Suprapubic skin (tissue), 4 donors: ENCODE measurements around the gene GNAI2. TPM values are rescaled to one million over a fixed set of nuclear protein-coding genes. Genes with fewer than 3 reads are reported as not detected.

Experiments used
- DNase-seq, 2 donors: peaks; one replicate each; pipeline ENCODE4 v3.0.0-alpha.2; 2019; ENCODE audit warnings: low spot score in 2 of 2
- H3K27ac ChIP-seq: fragments of 200-600 bp; sonication (generic); one replicate; pipeline ENCODE4 v1.5.1; 2019
- H3K27me3 ChIP-seq: fragments of 200-600 bp; sonication (generic); one replicate; pipeline ENCODE4 v1.5.1; 2019
- H3K36me3 ChIP-seq: fragments of 200-600 bp; sonication (generic); one replicate; pipeline ENCODE4 v1.5.1; 2019
- H3K4me1 ChIP-seq: fragments of 200-600 bp; sonication (generic); one replicate; pipeline ENCODE4 v1.5.1; 2019
- H3K4me3 ChIP-seq: fragments of 200-600 bp; sonication (generic); one replicate; pipeline ENCODE4 v1.5.1; 2019; ENCODE audit warnings: mild to moderate bottlenecking
- H3K9me3 ChIP-seq: fragments of 200-600 bp; sonication (generic); one replicate; pipeline ENCODE4 v1.5.1; 2019
- EP300 ChIP-seq: sonication (generic); formaldehyde crosslinking; IDR thresholded peaks from one replicate; pipeline ENCODE4 v1.6.1; 2017; ENCODE audit warnings: antibody characterized with exemption
- POLR2A ChIP-seq, 2 donors: fragments of 450-650 bp; IDR thresholded peaks; one replicate each; pipeline ENCODE4 v1.6.1; 2017; ENCODE audit warnings: antibody characterized with exemption in 2 of 2, mild to moderate bottlenecking in 2 of 2, moderate library complexity in 2 of 2
- POLR2AphosphoS5 ChIP-seq, 3 donors: sonication (generic); formaldehyde crosslinking; IDR thresholded peaks; one replicate each; pipeline ENCODE4 v1.6.1; 2017; ENCODE audit warnings: antibody characterized with exemption in 3 of 3
- WGBS: methylation state at CpG from one replicate; pipeline ENCODE4 v1.1.5; 2018; 5-methylcytosine and 5-hydroxymethylcytosine counted together
- total RNA-seq, 4 donors: library from RNA; depleted of rRNA; stranded (reverse); fragments of >200 nt; gene quantifications; one replicate each; pipeline ENCODE4 v1.1.0, GENCODE V29; 2016
- TF ChIP-seq, protein P1 (sequence below), 2 donors: fragments of 200-600 bp in 1 of 2; fragments of 450-650 bp in 1 of 2; sonication (generic) in 1 of 2; IDR thresholded peaks; one replicate each; pipeline ENCODE4 v1.5.1; 2016 to 2019; ENCODE audit warnings: antibody characterized with exemption in 2 of 2, mild to moderate bottlenecking in 1 of 2, moderate library complexity in 1 of 2

Gene GNAI2
- total RNA-seq, 4 donors from 2014 or later: 70.9 to 91.3 (median 76.7) TPM

DNA sequence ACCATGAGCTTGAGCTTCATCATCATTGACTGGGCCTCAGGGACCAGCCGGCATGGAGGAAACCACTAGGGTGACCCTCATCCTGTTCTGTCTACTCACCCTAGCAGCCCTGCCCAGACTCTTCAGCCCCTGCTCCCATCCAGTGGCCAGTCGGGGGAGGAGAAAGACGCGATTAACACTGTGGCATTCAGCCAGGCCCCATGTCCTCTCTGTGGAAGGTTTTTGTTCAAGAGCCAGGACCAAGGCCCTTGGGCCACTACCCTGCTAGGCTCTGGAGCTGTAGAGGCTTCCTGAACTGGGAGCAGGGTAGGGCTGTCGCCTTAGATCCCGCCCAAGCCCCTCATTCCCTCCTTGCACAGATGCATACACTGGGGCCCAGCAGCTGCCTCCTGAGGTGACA is 15.9 kb upstream of the GNAI2 start:
- Histone ChIP-seq H3K4me1 (peaks cover 4% of the 10 kb centered on the region), H3K36me3 (no peaks in the 10 kb centered on the region), H3K27ac (no peak overlapping the region), H3K9me3 (no peaks in the 10 kb centered on the region), H3K27me3 (no peaks in the 10 kb centered on the region), H3K4me3 (no peak overlapping the region)
- 86% methylated on average over 6 of the region's 6 CpGs for WGBS
- TF ChIP-seq POLR2AphosphoS5 (IDR thresholded peaks at IDR 0.05) (no peak), EP300 (no peak), POLR2A (IDR thresholded peaks at IDR 0.05) (no peak)
- TF ChIP-seq, protein P1, sequence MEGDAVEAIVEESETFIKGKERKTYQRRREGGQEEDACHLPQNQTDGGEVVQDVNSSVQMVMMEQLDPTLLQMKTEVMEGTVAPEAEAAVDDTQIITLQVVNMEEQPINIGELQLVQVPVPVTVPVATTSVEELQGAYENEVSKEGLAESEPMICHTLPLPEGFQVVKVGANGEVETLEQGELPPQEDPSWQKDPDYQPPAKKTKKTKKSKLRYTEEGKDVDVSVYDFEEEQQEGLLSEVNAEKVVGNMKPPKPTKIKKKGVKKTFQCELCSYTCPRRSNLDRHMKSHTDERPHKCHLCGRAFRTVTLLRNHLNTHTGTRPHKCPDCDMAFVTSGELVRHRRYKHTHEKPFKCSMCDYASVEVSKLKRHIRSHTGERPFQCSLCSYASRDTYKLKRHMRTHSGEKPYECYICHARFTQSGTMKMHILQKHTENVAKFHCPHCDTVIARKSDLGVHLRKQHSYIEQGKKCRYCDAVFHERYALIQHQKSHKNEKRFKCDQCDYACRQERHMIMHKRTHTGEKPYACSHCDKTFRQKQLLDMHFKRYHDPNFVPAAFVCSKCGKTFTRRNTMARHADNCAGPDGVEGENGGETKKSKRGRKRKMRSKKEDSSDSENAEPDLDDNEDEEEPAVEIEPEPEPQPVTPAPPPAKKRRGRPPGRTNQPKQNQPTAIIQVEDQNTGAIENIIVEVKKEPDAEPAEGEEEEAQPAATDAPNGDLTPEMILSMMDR (IDR thresholded peaks at IDR 0.05): no peak
- DNase-seq: no peak

DNA sequence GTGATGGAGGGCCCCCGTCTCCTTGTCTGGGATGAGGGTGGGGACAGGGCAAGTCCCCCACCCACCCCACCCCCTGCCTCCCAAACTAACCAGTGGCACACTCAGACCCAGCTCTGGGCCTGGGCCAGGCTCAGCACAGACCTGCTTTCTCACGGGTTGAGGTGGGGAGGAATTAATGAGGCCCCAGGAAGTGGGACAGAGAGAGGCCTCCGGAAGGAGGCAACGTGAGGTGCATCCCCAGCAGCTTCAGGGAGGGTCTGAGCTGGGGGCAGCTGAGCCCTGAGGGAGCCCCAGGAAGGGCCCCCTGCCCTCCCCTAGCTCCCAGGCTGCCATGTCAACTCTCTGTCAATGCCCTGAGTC is 15.0 kb upstream of the GNAI2 start:
- no peak overlapping the region for H3K27ac ChIP-seq
- no peak for DNase-seq
- H3K36me3 ChIP-seq: no peaks in the 10 kb centered on the region
- H3K4me3 ChIP-seq: no peak overlapping the region
- 100% methylated on average over 1 of the region's 4 CpGs for WGBS
- H3K4me1 ChIP-seq: peaks cover 8% of the 10 kb centered on the region
- H3K27me3 ChIP-seq: no peaks in the 10 kb centered on the region
- H3K9me3 ChIP-seq: no peaks in the 10 kb centered on the region
- no peak for TF ChIP-seq POLR2AphosphoS5 (IDR thresholded peaks at IDR 0.05)
- TF ChIP-seq, protein P1 (IDR thresholded peaks at IDR 0.05): no peak
- TF ChIP-seq POLR2A (IDR thresholded peaks at IDR 0.05): no peak
- TF ChIP-seq EP300: no peak

DNA sequence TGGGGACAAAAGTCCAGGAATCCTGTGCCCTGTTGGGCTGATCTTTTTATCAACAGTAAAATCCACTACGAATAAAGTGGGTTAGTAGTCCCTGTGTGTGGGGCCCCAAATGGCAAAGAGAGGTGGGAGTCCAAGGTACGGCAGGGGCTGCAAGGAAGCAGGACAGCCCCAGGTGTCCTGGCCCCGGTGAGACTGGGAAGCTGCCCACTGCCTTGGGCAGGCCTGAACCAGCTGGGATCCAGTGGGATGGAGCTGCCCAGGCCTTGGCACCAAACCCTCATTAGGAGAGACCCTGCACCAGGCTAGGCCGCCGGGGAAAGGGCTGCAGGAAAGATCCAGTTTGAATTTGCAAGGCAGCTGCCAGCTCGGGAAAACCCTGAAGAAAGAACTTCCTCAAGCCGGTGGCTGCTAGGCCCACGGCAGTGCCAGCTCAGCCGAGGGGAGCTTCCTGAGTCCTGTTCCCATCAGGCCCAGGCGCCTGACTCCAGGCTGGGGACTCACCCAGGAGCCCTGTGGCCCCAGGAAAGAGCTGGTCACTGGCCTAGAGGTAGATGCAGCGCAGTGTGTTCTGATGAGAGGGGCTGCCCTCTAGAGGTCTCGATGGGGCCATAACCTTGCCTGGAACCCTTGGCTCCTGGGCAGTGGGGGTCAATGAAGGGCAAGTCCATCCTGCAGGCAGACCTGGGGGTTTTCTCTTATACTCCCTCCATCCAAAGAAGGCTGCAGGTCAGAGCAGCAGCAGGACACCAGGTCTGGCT is 14.4 kb upstream of the GNAI2 start:
- 50% methylated on average over 10 of the region's 12 CpGs for WGBS
- no peak for DNase-seq
- H3K27me3 ChIP-seq: no peaks in the 10 kb centered on the region
- H3K27ac ChIP-seq: no peak overlapping the region
- H3K4me1 ChIP-seq: peaks cover 13% of the 10 kb centered on the region
- TF ChIP-seq, protein P1 (IDR thresholded peaks at IDR 0.05): no peak
- TF ChIP-seq POLR2A (IDR thresholded peaks at IDR 0.05) (no peak), EP300 (no peak), POLR2AphosphoS5 (IDR thresholded peaks at IDR 0.05) (no peak)
- no peaks in the 10 kb centered on the region for H3K9me3 ChIP-seq
- no peaks in the 10 kb centered on the region for H3K36me3 ChIP-seq
- no peak overlapping the region for H3K4me3 ChIP-seq

DNA sequence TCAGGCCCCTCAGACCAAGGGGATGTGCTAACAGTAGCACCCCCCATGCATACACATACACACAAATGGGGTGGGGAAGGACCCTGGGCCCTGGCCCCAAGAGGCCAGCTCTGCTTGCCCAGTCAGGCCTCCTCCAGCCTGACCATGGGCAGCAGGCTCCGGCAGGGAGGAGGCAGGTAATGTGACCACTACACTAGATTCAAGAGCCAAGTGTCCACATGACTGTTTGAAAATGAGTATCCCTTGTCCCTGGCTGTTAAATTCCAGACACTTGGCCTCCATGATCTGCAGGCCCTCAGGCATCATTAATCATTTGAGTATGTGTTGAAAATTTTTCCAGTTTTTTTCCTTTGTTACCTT is 13.9 kb upstream of the GNAI2 start:
- H3K9me3 ChIP-seq: no peaks in the 10 kb centered on the region
- no peak for DNase-seq
- no peaks in the 10 kb centered on the region for H3K36me3 ChIP-seq
- H3K27me3 ChIP-seq: no peaks in the 10 kb centered on the region
- WGBS: 80% methylated on average over 1 of the region's 1 CpG
- TF ChIP-seq POLR2AphosphoS5 (IDR thresholded peaks at IDR 0.05): no peak
- TF ChIP-seq, protein P1 (IDR thresholded peaks at IDR 0.05): no peak
- no peak for TF ChIP-seq EP300
- peaks cover 18% of the 10 kb centered on the region for H3K4me1 ChIP-seq
- H3K4me3 ChIP-seq: no peak overlapping the region
- H3K27ac ChIP-seq: no peak overlapping the region

DNA sequence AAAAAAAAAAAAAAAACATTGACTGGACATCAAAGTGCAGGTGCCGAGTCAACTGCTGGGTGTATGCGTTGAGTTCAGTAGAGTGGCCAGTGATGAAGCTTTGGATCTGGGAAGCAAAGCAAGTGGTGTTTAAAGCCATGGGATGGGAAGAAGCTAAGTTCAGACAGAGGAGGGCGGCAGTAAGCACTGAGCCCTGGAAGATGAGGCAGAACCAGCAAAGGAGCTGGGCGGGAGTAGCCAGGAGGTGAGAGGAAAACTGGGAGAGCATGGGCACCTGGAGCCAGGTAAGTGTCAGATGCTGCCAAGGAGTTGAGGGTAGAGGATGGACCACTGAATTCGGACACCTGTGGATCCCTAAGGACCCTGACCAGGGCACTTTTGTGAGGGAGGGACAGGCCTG is 11.4 kb upstream of the GNAI2 start:
- H3K9me3 ChIP-seq: no peaks in the 10 kb centered on the region
- 62% methylated on average over 5 of the region's 5 CpGs for WGBS
- TF ChIP-seq, protein P1 (IDR thresholded peaks at IDR 0.05): no peak
- TF ChIP-seq POLR2A (IDR thresholded peaks at IDR 0.05): no peak
- no peak for TF ChIP-seq EP300
- TF ChIP-seq POLR2AphosphoS5 (IDR thresholded peaks at IDR 0.05): no peak
- peaks cover 37% of the 10 kb centered on the region for H3K4me1 ChIP-seq
- no peaks in the 10 kb centered on the region for H3K36me3 ChIP-seq
- DNase-seq: no peak
- no peaks in the 10 kb centered on the region for H3K27me3 ChIP-seq
- no peak overlapping the region for H3K27ac ChIP-seq
- no peak overlapping the region for H3K4me3 ChIP-seq
